Ectodermal cell (in vitro differentiated cells): ENCODE data around the gene RGCC.

Experiments
- H3K27ac ChIP-seq: 2 replicates; pipeline ENCODE4 v1.7.0; 2013; ENCODE audit warnings: mild to moderate bottlenecking, low read depth, low read length; ENCODE audit not compliant: insufficient read depth, poor library complexity, severe bottlenecking
- H3K27me3 ChIP-seq: 2 replicates; pipeline ENCODE4 v1.7.0; 2013; ENCODE audit warnings: mild to moderate bottlenecking, low read length; ENCODE audit not compliant: insufficient read depth, control insufficient read depth, poor library complexity, severe bottlenecking
- H3K36me3 ChIP-seq: one replicate; pipeline ENCODE4 v1.7.0; 2013; ENCODE audit warnings: low read length; ENCODE audit not compliant: control insufficient read depth, insufficient read depth
- H3K4me1 ChIP-seq: one replicate; pipeline ENCODE4 v1.7.0; 2013; ENCODE audit warnings: low read length; ENCODE audit not compliant: control insufficient read depth, insufficient read depth
- H3K4me3 ChIP-seq: 2 replicates; pipeline ENCODE4 v1.7.0; 2013; ENCODE audit warnings: low read depth, low read length, control low read depth; ENCODE audit not compliant: insufficient read depth
- H3K9me3 ChIP-seq: 2 replicates; pipeline ENCODE4 v1.7.0; 2013; ENCODE audit warnings: mild to moderate bottlenecking, low read length, moderate library complexity; ENCODE audit not compliant: control insufficient read depth
- WGBS, 2 experiments: methylation state at CpG; one replicate each; pipeline ENCODE4 v1.1.7; 2013; ENCODE audit warnings: missing lambda C conversion rate in 2 of 2; 5-methylcytosine and 5-hydroxymethylcytosine counted together

Gene RGCC

GRCh38 chr13:41443969-41444368 lies 13.4 kb upstream of the RGCC start:
- WGBS, 2 experiments = 91% methylated on average over 5 of the region's 5 CpGs
- no peak overlapping the region for H3K27ac ChIP-seq
- no peaks in the 10 kb centered on the region for H3K4me1 ChIP-seq
- no peaks in the 10 kb centered on the region for H3K36me3 ChIP-seq
- no peak overlapping the region for H3K4me3 ChIP-seq
- no peaks in the 10 kb centered on the region for H3K27me3 ChIP-seq
- H3K9me3 ChIP-seq = no peaks in the 10 kb centered on the region

- H3K4me3 ChIP-seq = no peak overlapping the region
- no peaks in the 10 kb centered on the region for H3K36me3 ChIP-seq
- 83 to 84% methylated on average over 3 of the region's 3 CpGs for WGBS, 2 experiments
- no peaks in the 10 kb centered on the region for H3K4me1 ChIP-seq
- no peaks in the 10 kb centered on the region for H3K9me3 ChIP-seq
- H3K27me3 ChIP-seq = peaks cover 38% of the 10 kb centered on the region
- no peak overlapping the region for H3K27ac ChIP-seq
These were observed 4.9 kb upstream of the RGCC start for GRCh38 chr13:41452462-41452861.

GRCh38 chr13:41453620-41454019 lies 3.7 kb upstream of the RGCC start:
- Histone ChIP-seq H3K27me3 (peaks cover 49% of the 10 kb centered on the region), H3K36me3 (no peaks in the 10 kb centered on the region), H3K27ac (no peak overlapping the region), H3K9me3 (no peaks in the 10 kb centered on the region), H3K4me1 (peaks cover 3% of the 10 kb centered on the region), H3K4me3 (no peak overlapping the region)
- WGBS, 2 experiments = 92 to 97% methylated on average over 6 of the region's 7 CpGs

- 86 to 89% methylated on average over 22 of the region's 22 CpGs for WGBS, 2 experiments
- Histone ChIP-seq H3K27ac (no peak overlapping the region), H3K4me1 (peaks cover 3% of the 10 kb centered on the region), H3K36me3 (no peaks in the 10 kb centered on the region), H3K4me3 (no peak overlapping the region), H3K9me3 (no peaks in the 10 kb centered on the region), H3K27me3 (peaks cover 55% of the 10 kb centered on the region)
These were observed 3.2 kb upstream of the RGCC start for GRCh38 chr13:41454170-41454569.

GRCh38 chr13:41455725-41456419 lies 1.5 kb upstream of the RGCC start:
- Histone ChIP-seq H3K4me1 (peaks cover 3% of the 10 kb centered on the region), H3K36me3 (no peaks in the 10 kb centered on the region), H3K27me3 (peaks cover 71% of the 10 kb centered on the region), H3K4me3 (no peak overlapping the region), H3K27ac (no peak overlapping the region), H3K9me3 (no peaks in the 10 kb centered on the region)
- 59 to 60% methylated on average over 19 of the region's 19 CpGs for WGBS, 2 experiments

- Histone ChIP-seq H3K27ac (no peak overlapping the region), H3K4me1 (peaks cover 3% of the 10 kb centered on the region), H3K4me3 (peak overlapping the region; percentile 45), H3K36me3 (no peaks in the 10 kb centered on the region), H3K9me3 (no peaks in the 10 kb centered on the region), H3K27me3 (peaks cover 75% of the 10 kb centered on the region)
- 1% methylated on average over 56 of the region's 56 CpGs for WGBS, 2 experiments
These were observed 338 bp downstream of the RGCC start for GRCh38 chr13:41457589-41458186.

GRCh38 chr13:41458187-41458760 lies 924 bp downstream of the RGCC start:
- Histone ChIP-seq H3K36me3 (no peaks in the 10 kb centered on the region), H3K9me3 (no peaks in the 10 kb centered on the region), H3K27ac (no peak overlapping the region), H3K4me1 (peaks cover 3% of the 10 kb centered on the region), H3K4me3 (peak overlapping the region; percentile 45), H3K27me3 (peaks cover 75% of the 10 kb centered on the region)
- 4 to 5% methylated on average over 50 of the region's 50 CpGs for WGBS, 2 experiments

- H3K36me3 ChIP-seq = no peaks in the 10 kb centered on the region
- H3K4me1 ChIP-seq = peaks cover 3% of the 10 kb centered on the region
- peak overlapping the region; percentile 45 for H3K4me3 ChIP-seq
- 61 to 71% methylated on average over 4 of the region's 4 CpGs for WGBS, 2 experiments
- H3K27me3 ChIP-seq = peaks cover 73% of the 10 kb centered on the region
- no peak overlapping the region for H3K27ac ChIP-seq
- no peaks in the 10 kb centered on the region for H3K9me3 ChIP-seq
These were observed 1.5 kb downstream of the RGCC start for GRCh38 chr13:41458761-41459431.

GRCh38 chr13:41459432-41460073 lies 2.2 kb downstream of the RGCC start:
- Histone ChIP-seq H3K27me3 (peaks cover 66% of the 10 kb centered on the region), H3K27ac (no peak overlapping the region), H3K36me3 (no peaks in the 10 kb centered on the region), H3K9me3 (no peaks in the 10 kb centered on the region), H3K4me3 (no peak overlapping the region), H3K4me1 (peaks cover 3% of the 10 kb centered on the region)
- 84 to 87% methylated on average over 7 of the region's 7 CpGs for WGBS, 2 experiments

- WGBS, 2 experiments = 82 to 89% methylated on average over 2 of the region's 2 CpGs
- Histone ChIP-seq H3K27me3 (peaks cover 61% of the 10 kb centered on the region), H3K36me3 (no peaks in the 10 kb centered on the region), H3K4me3 (no peak overlapping the region), H3K4me1 (peaks cover 3% of the 10 kb centered on the region), H3K9me3 (no peaks in the 10 kb centered on the region), H3K27ac (no peak overlapping the region)
These were observed 2.7 kb downstream of the RGCC start for GRCh38 chr13:41460074-41460465.
